ENCODE measurements around the gene PDPN.
"Not testable (repeated sequence)": the region's sequence is repeated elsewhere in the genome, so short reads cannot be mapped to it uniquely, and the experiment has no call there.

PDPN gene, protein sequence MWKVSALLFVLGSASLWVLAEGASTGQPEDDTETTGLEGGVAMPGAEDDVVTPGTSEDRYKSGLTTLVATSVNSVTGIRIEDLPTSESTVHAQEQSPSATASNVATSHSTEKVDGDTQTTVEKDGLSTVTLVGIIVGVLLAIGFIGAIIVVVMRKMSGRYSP

DNA sequence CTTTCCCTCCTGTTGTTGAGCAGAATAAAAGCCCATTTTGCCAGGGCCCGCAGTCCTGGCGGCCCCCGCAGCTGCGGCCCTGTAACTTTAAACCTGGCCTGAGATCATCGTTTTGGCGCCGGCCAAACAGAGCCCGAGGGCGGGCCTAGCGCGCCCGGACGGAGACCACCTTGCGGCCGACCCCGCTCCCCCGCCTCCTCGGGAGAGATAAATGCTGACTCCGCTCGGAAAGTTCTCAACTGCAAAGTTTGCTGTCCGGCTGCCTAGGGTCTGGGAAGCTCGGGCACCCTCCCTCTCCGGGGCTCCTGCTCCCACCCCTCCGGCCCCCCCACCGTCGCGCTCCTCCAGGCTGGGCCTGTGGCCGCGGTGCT is at the start of gene PDPN:
Gene PDPN (plus strand): TSS at position 238 of the 371 bp plus-strand sequence. CDS start 202 bp downstream, outside the sequence.
- peak; percentile 4 for DNase-seq

DNA sequence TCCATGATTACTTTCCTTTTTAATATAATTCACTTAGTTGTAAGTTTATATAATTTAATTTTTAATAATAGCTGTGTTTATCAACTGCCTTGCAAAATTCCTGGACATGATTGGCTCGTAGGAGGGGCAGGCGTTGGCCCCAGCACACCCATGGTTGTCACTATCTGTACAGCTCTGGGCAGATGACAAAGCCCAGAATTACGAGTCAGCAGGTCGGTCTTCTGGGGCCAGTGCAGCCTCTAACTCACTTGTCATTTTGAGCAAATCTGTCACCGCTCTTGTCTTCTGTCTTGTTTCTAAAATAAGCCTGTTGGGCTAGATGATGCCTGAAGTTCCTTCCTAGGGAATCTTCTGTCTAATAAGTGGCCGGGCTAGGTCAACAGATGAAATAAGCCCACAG is 48.4 kb upstream of the PDPN start:
- DNase-seq = no peak

DNA sequence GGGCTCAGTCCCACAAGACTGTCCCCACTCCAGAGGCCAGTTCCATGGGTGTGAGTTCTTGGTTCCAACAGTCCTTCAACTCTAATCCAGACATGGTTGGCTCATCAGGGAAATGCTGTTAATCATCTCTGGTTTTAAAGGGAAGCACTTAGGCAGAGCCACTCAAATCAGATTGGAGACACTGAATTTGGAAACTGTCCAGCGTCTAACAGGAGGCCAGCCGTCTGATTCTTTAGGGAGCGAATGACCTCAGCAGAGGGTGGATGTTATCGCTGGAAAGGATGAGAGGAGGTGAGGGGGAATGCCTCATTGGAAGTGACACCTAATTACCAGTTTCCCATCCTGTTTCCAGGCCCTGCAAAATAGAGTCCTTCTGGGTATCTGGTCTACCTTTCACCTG is 47.1 kb upstream of the PDPN start:
- no peak for DNase-seq

DNA sequence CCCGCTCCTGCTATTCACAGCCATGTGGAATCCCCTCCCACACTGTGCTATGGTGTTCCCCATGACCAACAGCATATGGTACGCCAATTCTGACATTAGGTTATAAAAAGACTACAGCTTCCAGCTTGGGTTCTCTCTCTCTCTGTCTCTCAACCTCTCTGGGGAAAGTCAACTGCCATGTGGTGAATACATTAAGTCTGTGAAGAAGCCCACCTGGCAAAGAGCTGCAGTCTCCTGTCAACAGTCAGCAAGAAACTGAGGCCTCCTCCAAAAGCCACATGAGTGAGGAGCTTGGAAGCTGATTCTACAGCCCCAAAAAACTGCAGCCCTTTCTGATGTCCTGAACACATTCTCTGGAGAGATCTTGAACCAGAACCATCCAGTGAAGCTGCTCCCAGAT is 44.8 kb upstream of the PDPN start:
- DNase-seq = no peak

DNA sequence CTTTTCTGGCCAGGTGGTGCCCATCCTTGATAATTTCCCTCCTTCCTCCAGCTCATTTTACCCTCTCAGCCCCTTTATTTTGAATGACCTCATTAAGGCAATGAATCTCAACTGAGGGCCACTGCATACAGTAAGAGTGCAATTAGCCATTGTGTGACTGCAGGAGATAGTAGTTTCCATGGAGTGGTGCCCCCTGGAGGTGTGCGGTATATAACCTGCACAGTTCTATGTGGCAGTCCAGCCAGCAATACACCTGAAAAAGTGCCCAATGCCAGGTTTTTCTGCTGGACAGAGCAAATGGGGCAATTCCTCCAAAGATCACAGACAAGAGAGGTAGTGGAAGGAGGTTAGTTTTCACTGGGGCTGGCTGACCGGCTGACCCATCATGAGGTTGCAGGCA is 43.9 kb upstream of the PDPN start:
- no peak for DNase-seq

DNA sequence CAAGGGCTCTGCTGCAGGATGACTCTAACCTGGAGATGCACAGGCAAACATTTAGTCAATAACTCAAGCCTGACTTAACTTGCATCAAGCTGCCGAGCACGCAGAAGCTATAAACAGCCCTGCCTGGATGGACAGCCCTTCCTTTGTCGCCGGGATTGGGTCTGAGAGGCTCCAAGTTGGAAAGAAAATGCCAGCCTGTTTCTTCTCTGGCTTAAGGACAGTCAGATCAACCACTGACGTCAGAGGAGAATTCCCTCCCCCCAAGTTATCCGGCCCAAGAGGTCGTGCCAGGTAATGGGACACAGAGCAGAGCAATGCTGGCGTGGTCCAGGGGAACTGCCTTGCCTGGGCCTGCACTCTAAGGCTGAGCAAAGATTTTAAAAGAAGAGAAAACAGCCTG is 42.8 kb upstream of the PDPN start:
- DNase-seq = no peak

DNA sequence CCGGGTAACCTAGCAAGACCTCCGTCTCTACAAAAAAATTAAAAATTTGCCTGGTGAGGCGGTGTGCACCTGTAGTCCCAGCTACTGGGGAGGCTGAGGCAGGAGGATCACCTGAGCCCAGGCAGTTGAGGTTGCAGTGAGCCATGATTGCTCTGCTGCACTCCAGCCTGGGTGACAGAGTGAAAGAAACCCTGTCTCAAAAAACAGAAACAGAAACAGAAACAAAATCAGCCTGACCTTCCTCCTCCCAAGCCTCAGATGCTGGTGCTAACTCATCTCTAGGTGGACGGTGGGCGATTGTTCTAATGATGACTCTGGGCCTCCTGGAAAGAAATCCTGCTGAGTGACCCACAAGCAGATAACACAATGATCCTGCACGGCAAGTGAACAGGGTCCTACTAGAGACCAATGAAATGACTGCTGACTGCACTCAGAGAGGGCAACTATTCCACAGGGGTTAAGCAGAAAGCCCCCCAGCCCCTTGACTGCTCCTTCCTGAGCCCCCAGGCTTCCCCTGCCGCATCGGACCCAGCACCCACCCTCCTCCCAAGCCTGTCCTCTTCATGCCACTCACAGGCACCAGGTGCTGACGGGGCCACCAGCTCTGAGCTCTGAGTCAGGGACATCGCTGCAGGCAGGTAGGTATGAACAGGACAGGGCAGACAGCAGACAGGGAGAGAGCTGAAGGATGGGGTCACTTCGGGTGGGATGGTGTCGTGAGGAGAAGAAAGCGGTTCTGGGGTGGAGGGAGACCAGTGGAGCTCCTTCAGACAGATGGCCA is 42.0 kb upstream of the PDPN start:
- no peak for DNase-seq

DNA sequence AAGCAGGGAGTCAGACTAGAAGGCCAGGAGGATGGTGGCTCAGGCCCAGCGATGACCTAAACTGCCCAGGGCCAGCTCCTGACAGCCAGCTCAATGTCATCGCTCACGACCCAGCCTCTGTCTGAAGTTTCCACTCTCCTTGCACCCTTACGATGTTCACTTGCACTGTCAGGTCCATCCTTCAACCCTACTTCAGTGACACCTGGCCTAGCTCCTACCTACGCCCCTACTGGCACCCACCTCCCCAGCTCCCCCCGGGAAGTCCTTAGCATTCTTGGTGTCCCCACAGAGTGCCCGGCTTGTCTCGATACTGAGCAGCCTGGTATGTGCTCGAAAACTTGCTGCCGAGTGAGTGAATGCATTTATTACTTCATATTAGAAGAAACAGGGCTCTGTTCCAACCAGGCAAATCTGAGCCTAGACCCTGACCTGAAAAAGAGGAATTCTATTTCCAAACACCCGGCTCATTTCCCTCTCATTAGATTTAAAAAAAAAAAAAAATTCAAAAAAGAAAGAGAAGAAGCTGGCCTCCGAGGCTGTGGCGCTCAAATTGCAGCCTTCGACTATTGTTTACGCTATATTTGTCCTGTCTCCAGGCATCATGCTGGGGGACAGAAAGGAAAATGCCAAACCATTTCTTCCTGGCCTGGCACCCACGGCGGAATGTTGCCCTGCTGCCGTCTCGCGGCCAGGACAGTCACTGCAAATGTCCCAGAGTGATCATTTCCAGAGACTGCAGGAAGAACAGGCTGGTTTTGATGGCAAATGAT is 40.0 kb upstream of the PDPN start:
- no peak for DNase-seq

DNA sequence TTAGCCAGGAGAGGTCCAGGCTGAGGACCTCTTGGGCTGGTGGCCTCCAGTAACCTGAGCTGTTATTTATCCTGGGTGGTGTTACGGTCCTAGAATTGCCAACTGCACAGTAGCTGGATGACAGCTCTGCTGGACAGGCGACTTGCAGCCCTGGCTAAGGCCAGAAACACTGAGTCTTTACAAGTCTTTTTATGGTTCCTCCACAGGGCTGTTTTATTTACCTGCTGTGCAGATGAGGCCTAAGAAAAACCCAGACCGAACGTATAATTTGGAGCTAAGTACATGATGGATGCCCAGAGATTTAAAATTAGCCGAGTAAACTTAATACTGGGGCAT is 39.4 kb upstream of the PDPN start:
- DNase-seq = no peak

DNA sequence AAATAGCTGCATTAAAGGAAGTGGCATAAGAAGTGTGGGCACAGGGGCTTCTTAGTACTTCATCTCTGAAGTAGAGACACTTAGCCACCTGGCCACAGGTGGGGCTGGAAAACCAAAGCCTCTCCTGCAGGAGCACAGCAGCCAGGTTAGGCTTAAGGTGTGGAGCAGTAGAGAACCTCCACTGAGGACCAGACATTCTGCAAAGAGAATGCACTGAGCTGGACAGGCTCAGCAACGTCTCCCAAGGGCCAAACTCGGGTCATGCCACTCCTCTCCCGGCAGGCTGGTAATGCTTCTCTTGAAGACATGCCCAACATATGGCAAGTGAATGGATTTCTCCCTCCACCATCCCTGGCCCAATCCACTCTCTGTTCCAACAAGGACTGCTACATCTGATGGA is 36.8 kb upstream of the PDPN start:
- no peak for DNase-seq

DNA sequence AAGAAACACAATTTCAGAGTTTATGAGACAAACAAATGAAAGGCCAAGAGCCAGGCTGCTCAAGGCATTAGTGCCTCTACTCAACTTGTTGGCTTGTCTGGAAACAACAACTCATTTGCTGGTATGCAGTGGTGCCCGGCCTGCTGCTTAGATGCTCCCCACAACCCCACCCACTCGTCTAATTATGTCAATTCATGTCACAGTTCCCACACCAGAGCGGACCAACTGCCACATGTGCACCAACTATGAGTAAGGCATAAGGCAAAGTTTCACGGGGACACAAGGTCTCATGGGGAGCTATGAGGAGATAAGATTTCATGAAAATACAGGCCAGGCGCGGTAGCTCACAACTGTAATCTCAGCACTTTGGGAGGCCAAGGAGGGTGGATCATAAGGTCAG is 35.4 kb upstream of the PDPN start:
- no peak for DNase-seq

DNA sequence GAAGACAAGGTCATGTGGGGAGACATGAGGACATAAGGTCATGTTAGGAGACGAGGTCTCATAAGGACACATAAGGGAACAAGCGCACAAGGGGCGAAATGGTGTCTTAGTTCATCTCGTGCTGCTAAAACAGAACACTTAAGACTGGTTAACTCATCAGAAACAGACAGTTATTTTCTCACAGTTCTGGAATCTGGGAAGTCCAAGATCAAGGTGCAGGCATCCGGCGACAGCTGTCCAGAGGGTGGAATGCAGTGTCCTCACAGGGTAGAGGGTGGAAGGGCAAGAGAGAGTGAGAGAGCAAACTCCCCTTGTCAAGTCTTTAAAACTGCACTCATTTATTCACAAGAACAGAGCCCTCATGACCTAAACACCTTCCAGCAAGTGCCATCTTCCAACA is 34.6 kb upstream of the PDPN start:
- DNase-seq = no peak

DNA sequence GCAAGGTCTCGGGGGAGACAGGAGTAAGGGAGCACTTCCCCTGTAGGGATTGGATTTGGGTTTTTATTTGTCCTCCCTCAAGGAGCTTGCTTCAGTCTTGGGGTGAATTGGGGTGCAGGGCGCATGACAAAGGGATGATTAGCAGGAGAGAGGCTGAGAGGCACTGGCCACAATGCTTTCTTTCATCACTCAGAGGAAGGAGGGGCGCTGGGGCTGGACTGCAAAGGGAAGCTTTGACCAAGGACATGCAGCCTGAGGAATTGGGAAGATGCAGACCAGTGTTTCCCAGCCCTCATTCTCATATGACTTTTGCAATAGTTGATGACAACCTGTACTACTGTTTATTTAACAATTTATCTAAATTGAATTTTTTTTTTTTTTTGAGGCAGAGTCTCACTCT is 34.1 kb upstream of the PDPN start:
- DNase-seq = no peak

DNA sequence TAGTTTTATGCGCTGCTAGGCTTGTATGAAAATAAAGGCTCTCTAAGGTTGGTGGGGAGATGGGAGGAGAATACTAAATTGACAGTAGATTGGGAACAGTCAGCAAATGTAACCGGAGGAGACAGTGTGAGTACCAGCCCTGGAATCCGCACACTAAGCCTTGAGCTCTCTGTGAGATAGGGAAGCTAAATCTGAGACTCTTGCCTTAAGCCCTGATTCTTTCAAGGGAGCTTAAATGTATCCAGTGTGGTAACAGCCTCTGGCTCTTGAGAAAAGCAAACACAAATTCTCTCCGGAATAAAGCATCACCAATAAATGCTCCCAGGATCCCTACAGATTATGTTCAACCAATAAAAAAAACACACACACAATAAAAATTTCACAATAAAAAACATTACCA is 33.0 kb upstream of the PDPN start:
- DNase-seq = no peak

DNA sequence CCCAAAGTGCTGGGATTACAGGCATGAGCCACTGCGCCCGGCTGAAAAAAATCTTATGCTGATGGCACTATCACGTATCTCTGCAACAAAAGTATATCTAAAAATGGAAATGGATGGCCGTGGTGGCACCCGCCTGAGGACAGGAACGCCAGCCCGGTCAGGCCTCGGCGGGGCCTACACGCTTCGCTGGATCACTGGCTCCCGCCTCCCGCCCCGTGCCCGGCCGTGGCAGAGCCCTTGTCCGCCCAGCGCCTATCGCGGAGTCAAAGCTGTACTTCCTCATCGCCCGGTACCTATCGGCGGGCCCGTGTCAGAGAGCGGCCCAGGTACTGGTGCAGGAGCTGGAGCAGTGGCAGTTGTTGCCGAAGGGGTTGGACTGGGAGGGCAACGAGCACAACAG is 28.8 kb upstream of the PDPN start:
- DNase-seq = no peak

DNA sequence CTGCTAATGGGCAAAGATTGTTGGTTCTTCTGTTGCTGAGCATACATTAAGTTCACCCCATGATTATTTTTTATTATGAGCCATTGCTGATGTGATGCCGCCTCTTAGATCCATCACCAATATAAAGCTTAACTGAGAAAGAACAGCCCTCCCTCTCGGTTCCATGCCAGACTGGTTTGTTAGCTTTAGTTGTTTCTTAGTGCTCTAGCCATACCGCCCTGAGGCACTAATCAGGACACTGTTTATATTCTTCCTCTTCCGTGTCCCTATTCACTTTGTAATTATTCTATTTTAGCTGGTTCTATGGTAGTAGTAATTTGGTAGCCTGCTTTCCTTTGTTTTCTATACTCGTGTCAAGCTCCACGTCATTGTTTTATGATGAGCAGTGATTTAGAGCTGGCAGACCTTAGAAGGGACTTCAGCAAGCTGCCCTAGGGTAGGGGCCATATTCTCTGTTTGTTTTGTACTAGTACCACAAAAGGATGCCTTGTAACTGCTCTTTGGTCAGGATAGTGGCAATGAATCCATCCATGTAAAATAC is 27.3 kb upstream of the PDPN start:
- no peak for DNase-seq

DNA sequence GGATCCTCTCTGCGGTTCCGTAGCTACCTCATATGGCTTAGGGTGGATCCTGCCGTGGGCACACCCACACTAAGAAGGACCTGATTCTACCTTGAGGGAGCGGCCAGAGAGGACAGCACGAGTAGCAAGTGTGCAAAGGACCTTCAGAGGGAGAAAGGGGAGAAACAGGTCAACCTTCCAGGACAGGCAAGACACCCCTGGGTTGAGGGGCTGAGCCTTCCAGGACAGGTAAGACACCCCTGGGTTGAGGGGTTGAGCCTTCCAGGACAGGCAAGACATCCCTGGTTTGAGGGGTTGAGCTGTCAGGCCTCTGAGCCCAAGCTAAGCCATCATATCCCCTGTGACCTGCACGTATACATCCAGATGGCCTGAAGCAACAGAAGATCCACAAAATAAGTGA is 23.1 kb upstream of the PDPN start:
- no peak for DNase-seq

DNA sequence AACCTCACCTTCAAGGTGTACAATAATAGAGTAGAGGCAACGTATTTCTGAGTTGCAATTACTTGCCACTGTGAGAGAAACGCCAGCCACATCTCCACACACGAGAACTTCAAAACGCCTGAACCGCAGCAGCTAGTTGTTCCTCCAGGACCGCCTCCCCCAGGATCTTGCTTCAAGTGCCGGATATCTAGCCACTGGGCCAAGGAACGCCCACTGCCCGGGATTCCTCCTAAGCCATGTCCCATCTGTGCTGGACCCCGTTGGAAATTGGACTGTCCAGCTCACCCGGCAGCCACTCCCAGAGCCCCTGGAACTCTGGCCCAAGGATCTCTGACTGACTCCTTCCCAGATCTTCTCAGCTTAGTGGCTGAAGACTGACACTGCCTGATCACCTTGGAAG is 20.7 kb upstream of the PDPN start:
- not testable (repeated sequence) for DNase-seq

DNA sequence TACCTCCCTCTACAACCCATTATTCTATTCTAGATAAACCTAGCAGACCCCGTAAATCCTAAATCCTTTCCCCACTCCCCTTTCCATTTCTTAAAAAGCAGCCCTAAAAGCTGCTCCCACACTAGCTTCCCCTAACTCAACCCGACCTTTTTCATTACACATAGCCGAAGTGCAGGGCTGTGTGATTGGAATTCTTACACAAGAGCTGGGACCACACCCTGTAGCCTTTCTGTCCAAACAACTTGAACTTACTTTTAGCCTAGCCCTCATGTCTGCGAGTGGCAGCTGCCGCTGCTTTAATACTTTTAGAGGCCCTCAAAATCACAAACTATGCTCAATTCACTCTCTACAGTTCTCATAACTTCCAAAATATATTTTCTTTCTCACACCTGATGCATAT is 19.6 kb upstream of the PDPN start:
- DNase-seq = no peak

DNA sequence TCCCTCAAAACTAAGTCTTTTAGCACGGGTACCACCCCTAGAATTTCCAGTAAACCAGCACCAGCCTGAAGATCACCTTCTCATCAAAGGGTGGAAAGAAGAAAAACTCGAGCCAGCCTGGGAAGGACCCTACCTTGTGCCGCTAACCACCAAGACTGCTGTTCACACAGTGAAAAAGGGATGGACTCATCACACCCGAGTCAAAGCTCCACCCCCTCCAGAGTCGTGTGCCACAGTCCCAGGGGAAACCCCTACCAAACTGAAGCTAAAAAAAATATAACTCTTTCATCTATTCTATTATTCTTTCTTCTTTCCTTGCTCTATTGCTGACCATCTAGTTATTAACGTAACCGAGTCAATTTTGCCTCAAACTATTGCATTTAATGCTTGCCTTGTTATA is 13.2 kb upstream of the PDPN start:
- DNase-seq = not testable (repeated sequence)

DNA sequence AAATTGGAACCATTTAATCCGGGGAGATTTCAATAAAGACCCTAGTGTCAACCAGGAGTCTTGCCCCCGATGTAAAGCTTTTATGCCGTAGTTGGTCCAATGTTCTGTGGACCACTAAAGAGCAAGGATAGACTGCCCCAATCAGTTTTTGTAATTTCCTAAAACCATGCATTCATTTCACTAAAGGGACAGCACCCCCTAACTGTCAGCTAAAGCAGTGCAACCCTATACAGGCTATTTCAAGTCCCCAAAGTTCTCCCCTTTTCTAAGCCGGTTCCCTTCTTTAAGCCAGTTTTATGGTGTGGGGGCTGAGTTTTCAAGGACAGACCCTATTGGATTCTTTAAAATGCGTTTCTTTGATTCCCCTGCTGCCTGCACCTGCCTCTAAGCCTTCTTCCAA is 12.7 kb upstream of the PDPN start:
- DNase-seq = no peak

DNA sequence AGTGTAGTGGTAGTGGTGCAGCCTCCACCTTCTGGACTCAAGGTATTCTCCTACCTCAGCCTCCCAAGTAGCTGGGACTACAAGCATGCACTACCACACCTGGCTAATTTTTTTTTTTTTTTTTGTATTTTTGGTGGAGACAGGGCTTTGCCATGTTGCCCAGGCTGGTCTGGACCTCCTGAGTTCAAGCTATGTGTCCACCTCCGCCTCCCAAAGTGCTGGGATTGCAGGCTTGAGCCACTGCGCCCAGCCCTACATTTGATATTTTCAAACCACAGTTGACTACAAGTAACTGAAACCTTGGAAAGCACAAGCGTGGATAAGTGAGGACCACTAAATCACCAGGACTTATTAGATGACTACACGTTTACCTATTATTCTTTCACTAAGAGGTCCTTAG is 10.0 kb upstream of the PDPN start:
- DNase-seq = no peak

DNA sequence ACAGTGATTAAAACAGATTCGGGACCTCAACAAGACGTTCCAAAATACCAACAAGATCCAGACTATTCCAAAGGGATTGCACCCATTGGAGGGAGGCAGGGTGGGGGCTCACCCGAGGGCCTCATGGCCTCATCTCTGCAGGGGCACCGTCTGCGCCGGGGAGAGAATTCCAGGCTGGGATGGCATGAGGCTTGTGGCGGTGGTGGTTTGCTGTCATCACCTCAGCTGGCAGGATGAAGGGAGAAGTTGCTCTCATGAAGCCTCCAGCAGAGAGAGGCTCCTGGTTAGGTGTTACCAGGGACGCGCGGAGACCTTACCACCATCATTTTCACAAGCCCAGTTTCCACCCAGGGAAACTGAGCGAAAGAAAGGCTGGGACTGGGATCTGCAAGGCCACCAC is 6.7 kb upstream of the PDPN start:
- DNase-seq = no peak

DNA sequence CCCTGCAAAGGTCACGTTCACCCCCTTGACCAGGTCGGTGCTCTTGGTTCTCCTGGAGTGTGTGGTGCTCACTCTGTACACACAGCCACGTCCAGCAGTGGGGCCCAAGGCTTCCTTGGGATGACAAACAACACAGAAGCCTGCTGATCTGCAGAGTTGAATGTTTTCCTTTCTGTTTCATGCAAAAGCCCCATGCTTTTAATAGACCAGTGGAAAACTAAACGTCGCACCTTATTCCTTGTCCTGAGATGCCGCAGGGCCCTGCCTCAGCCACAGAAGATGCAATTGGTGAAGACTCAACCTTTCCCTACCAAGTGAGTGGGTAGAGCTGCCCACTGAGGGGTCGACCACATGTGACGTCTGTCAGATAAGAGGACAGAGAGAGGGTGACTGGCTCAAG is 5.8 kb upstream of the PDPN start:
- no peak for DNase-seq
